Testis (tissue), 3 donors: ENCODE measurements around the gene OGG1. TPM values are rescaled to one million over a fixed set of nuclear protein-coding genes. Genes with fewer than 3 reads are reported as not detected.

ENCODE experiments used
- DNase-seq: peaks from one replicate; pipeline ENCODE4 v3.0.0-alpha.2; 2019
- H3K27ac ChIP-seq, 2 donors: fragments of 200-600 bp; sonication (generic); one replicate each; pipeline ENCODE4 v1.5.1; 2019
- H3K27me3 ChIP-seq: fragments of 200-600 bp; sonication (generic); one replicate; pipeline ENCODE4 v1.5.1; 2019
- H3K36me3 ChIP-seq: fragments of 200-600 bp; sonication (generic); one replicate; pipeline ENCODE4 v1.5.1; 2017; ENCODE audit warnings: low read depth; ENCODE audit errors: missing control alignments
- H3K4me1 ChIP-seq: fragments of 200-600 bp; sonication (generic); one replicate; pipeline ENCODE4 v1.5.1; 2019
- H3K4me3 ChIP-seq, 2 donors: fragments of 200-600 bp; sonication (generic); one replicate each; pipeline ENCODE4 v1.5.1; 2017 to 2019
- H3K9me3 ChIP-seq: fragments of 200-600 bp; sonication (generic); one replicate; pipeline ENCODE4 v1.5.1; 2017
- CTCF ChIP-seq, 3 experiments: fragments of 450-650 bp in 2 of 3; fragments of 200-600 bp in 1 of 3; sonication (generic) in 1 of 3; IDR thresholded peaks; one replicate each; pipeline ENCODE4 v1.5.1; 2016 to 2019; ENCODE audit warnings: antibody characterized with exemption in 3 of 3, mild to moderate bottlenecking in 2 of 3, moderate library complexity in 1 of 3
- POLR2A ChIP-seq: fragments of 450-650 bp; IDR thresholded peaks from one replicate; pipeline ENCODE4 v1.6.1; 2017; ENCODE audit warnings: antibody characterized with exemption, mild to moderate bottlenecking, moderate library complexity
- WGBS, 2 donors: methylation state at CpG; one replicate each; pipeline ENCODE4 v1.1.5; 2018; 5-methylcytosine and 5-hydroxymethylcytosine counted together
- intact Hi-C: fragments of 100-400 bp; cut with DNase I; formaldehyde crosslinking; loops from one replicate; pipeline ENCODE4 v1.15.1; 2023; ENCODE audit warnings: low total_unique reads
- polyA plus RNA-seq: library from polyadenylated mRNA; stranded (reverse); fragments of 350-450 nt; fragmentation: Illumina TruSeq; extraction: RNeasy Lipid Tissue Mini Kit (QIAGEN cat#74804); gene quantifications from one replicate; pipeline ENCODE4 v1.2.3, GENCODE V29; 2014; ENCODE audit warnings: low read depth, low replicate concordance; ENCODE audit not compliant: insufficient read depth
- total RNA-seq, 2 donors: library from RNA; depleted of rRNA; stranded (reverse); fragments of >200 nt; gene quantifications; one replicate each; pipeline ENCODE4 v1.2.3, GENCODE V29; 2016

OGG1 gene
- total and polyA plus RNA-seq, 3 donors from 2014 or later, result 18.8 to 36.4 (median 30.3) TPM

- WGBS, 2 donors, result 81 to 95% methylated on average over 10 of the region's 10 CpGs
- Histone ChIP-seq H3K27me3 (no peaks in the 10 kb centered on the region), H3K4me1 (peaks cover 37% of the 10 kb centered on the region), H3K36me3 (no peaks in the 10 kb centered on the region), H3K4me3 (no peak overlapping the region), H3K27ac (peak overlapping the region in 1 of 2 donors; percentile 10), H3K9me3 (no peaks in the 10 kb centered on the region)
- TF ChIP-seq POLR2A (no peak), CTCF (IDR thresholded peaks at IDR 0.05) (no peak)
- no peak for DNase-seq
- intact Hi-C loops, result no loop called here
Measured at GRCh38 chr3:9780458-9780812, 30.7 kb downstream of the OGG1 start.

- no peaks in the 10 kb centered on the region for H3K27me3 ChIP-seq
- 84 to 91% methylated on average over 4 of the region's 4 CpGs for WGBS, 2 donors
- peaks cover 32% of the 10 kb centered on the region for H3K4me1 ChIP-seq
- intact Hi-C loops, result no loop called here
- no peaks in the 10 kb centered on the region for H3K9me3 ChIP-seq
- no peak for DNase-seq
- H3K4me3 ChIP-seq, result no peak overlapping the region
- H3K27ac ChIP-seq, result no peak overlapping the region
- TF ChIP-seq POLR2A (no peak), CTCF (IDR thresholded peaks at IDR 0.05) (no peak)
- H3K36me3 ChIP-seq, result no peaks in the 10 kb centered on the region
Measured at GRCh38 chr3:9780910-9781309, 31.2 kb downstream of the OGG1 start.

GRCh38 chr3:9781551-9781950, 31.8 kb downstream of the OGG1 start:
- 50 to 67% methylated on average over 1 of the region's 1 CpG for WGBS, 2 donors
- Histone ChIP-seq H3K4me1 (peaks cover 29% of the 10 kb centered on the region), H3K36me3 (no peaks in the 10 kb centered on the region), H3K27ac (no peak overlapping the region), H3K4me3 (no peak overlapping the region), H3K9me3 (no peaks in the 10 kb centered on the region), H3K27me3 (no peaks in the 10 kb centered on the region)
- intact Hi-C loops, result no loop called here
- TF ChIP-seq CTCF (IDR thresholded peaks at IDR 0.05) (no peak), POLR2A (no peak)
- DNase-seq, result no peak

- TF ChIP-seq POLR2A, result no peak
- no peak for TF ChIP-seq CTCF (IDR thresholded peaks at IDR 0.05)
- Histone ChIP-seq H3K4me3 (no peak overlapping the region), H3K27me3 (no peaks in the 10 kb centered on the region), H3K9me3 (no peaks in the 10 kb centered on the region), H3K27ac (no peak overlapping the region), H3K4me1 (peaks cover 29% of the 10 kb centered on the region), H3K36me3 (no peaks in the 10 kb centered on the region)
- DNase-seq, result no peak
- WGBS, 2 donors, result 72 to 84% methylated on average over 3 of the region's 3 CpGs
- intact Hi-C loops, result no loop called here
Measured at GRCh38 chr3:9781978-9782603, 32.3 kb downstream of the OGG1 start.

GRCh38 chr3:9782770-9783169, 33.0 kb downstream of the OGG1 start:
- Histone ChIP-seq H3K36me3 (no peaks in the 10 kb centered on the region), H3K4me1 (peaks cover 23% of the 10 kb centered on the region), H3K27me3 (no peaks in the 10 kb centered on the region), H3K4me3 (no peak overlapping the region), H3K9me3 (no peaks in the 10 kb centered on the region), H3K27ac (no peak overlapping the region)
- DNase-seq, result no peak
- intact Hi-C loops, result no loop called here
- 49 to 63% methylated on average over 3 of the region's 3 CpGs for WGBS, 2 donors
- TF ChIP-seq CTCF (IDR thresholded peaks at IDR 0.05) (no peak), POLR2A (no peak)
